Neural cell (in vitro differentiated cells): ENCODE results near the gene APOB. TPM values are rescaled to one million over a fixed set of nuclear protein-coding genes. Genes with fewer than 3 reads are reported as not detected.

Source experiments
- H2AFZ ChIP-seq: fragments of 200-600, 300-800 bp; sonication (generic), shearing (Covaris generic); 2 replicates; pipeline ENCODE4 v1.6.0; 2014; ENCODE audit warnings: low read depth, mild to moderate bottlenecking, antibody characterized with exemption, low read length, moderate library complexity
- H3F3A ChIP-seq: fragments of 200-600 bp; shearing (Covaris generic); 2 replicates; pipeline ENCODE4 v1.6.1; 2016; ENCODE audit warnings: mild to moderate bottlenecking, moderate library complexity, mixed read lengths, antibody characterized with exemption, low read length; ENCODE audit not compliant: insufficient read depth, poor library complexity, severe bottlenecking
- H3K27ac ChIP-seq: fragments of 200-600, 300-800 bp; sonication (generic), shearing (Covaris generic); 2 replicates; pipeline ENCODE4 v1.5.1; 2014; ENCODE audit warnings: mild to moderate bottlenecking, low read length, moderate library complexity
- H3K27me3 ChIP-seq: fragments of 300-800, 200-600 bp; sonication (generic), shearing (Covaris generic); 2 replicates; pipeline ENCODE4 v1.6.0; 2014; ENCODE audit warnings: mild to moderate bottlenecking, low read depth, low read length, moderate library complexity; ENCODE audit not compliant: insufficient read depth
- H3K36me3 ChIP-seq: fragments of 300-800, 200-600 bp; sonication (generic), shearing (Covaris generic); 2 replicates; pipeline ENCODE4 v1.5.1; 2014; ENCODE audit warnings: mild to moderate bottlenecking, antibody characterized with exemption, low read length, moderate library complexity; ENCODE audit not compliant: insufficient read depth
- H3K4me2 ChIP-seq: fragments of 300-800, 200-600 bp; sonication (generic), shearing (Covaris generic); 2 replicates; pipeline ENCODE4 v1.6.0; 2014; ENCODE audit warnings: mild to moderate bottlenecking, low read length
- H3K4me3 ChIP-seq: fragments of 300-800, 200-600 bp; sonication (generic), shearing (Covaris generic); 2 replicates; pipeline ENCODE4 v1.5.1; 2014; ENCODE audit warnings: mild to moderate bottlenecking, low read length, moderate library complexity
- H3K79me2 ChIP-seq: fragments of 200-600 bp; shearing (Covaris generic); replicated peaks from 2 replicates; pipeline ENCODE4 v1.6.0; 2014; ENCODE audit warnings: mild to moderate bottlenecking, low read length, moderate library complexity; ENCODE audit not compliant: insufficient read depth
- H3K9ac ChIP-seq: fragments of 300-800, 200-600 bp; sonication (generic), shearing (Covaris generic); 2 replicates; pipeline ENCODE4 v1.6.1; 2016; ENCODE audit warnings: mild to moderate bottlenecking, low read length, mixed read lengths
- H3K9me2 ChIP-seq: fragments of 200-600 bp; shearing (Covaris generic); 2 replicates; pipeline ENCODE4 v1.6.1; 2016; ENCODE audit warnings: mild to moderate bottlenecking, low read length, mixed read lengths; ENCODE audit not compliant: insufficient read depth
- H3K9me3 ChIP-seq: fragments of 200-600, 300-800 bp; sonication (generic), shearing (Covaris generic); 2 replicates; pipeline ENCODE4 v1.6.1; 2016; ENCODE audit warnings: mild to moderate bottlenecking, mixed run types, low read length, moderate library complexity, mixed read lengths
- H4K20me1 ChIP-seq: fragments of 200-600 bp; shearing (Covaris generic); 2 replicates; pipeline ENCODE4 v1.6.1; 2016; ENCODE audit warnings: mild to moderate bottlenecking, mixed run types; ENCODE audit not compliant: insufficient read depth
- EP300 ChIP-seq: fragments of 450-650 bp; conservative IDR thresholded peaks from 2 replicates; pipeline ENCODE4 v1.6.1; 2014; ENCODE audit warnings: antibody characterized with exemption, mild to moderate bottlenecking, moderate library complexity; ENCODE audit not compliant: poor library complexity, severe bottlenecking
- EZH2 ChIP-seq: fragments of 200-600, 300-800 bp; shearing (Covaris generic), sonication (generic); IDR thresholded peaks from 2 replicates; pipeline ENCODE4 v1.6.1; 2014; ENCODE audit warnings: antibody characterized with exemption, low read length, borderline replicate concordance, mild to moderate bottlenecking; ENCODE audit not compliant: insufficient read depth, poor library complexity, severe bottlenecking
- MXI1 ChIP-seq: fragments of 450-650 bp; conservative IDR thresholded peaks from 2 replicates; pipeline ENCODE4 v1.6.1; 2014; ENCODE audit warnings: antibody characterized with exemption, mild to moderate bottlenecking; ENCODE audit not compliant: poor library complexity, severe bottlenecking
- POLR2AphosphoS5 ChIP-seq: IDR thresholded peaks from 2 replicates; pipeline ENCODE4 v1.6.1; 2012
- RAD21 ChIP-seq: fragments of 450-650 bp; conservative IDR thresholded peaks from 2 replicates; pipeline ENCODE4 v1.6.1; 2014; ENCODE audit warnings: antibody characterized with exemption, mild to moderate bottlenecking, moderate library complexity
- SMC3 ChIP-seq: fragments of 450-650 bp; conservative IDR thresholded peaks from 2 replicates; pipeline ENCODE4 v1.6.1; 2014; ENCODE audit warnings: antibody characterized with exemption, mild to moderate bottlenecking, moderate library complexity; ENCODE audit not compliant: poor library complexity
- TAF1 ChIP-seq: IDR thresholded peaks from 2 replicates; pipeline ENCODE4 v1.6.1; 2012; ENCODE audit warnings: low read depth
- polyA plus RNA-seq: library from polyadenylated mRNA; depleted of rRNA; stranded (reverse); fragments of >200 nt; gene quantifications from 2 replicates; pipeline ENCODE4 v1.2.3, GENCODE V29; 2014
- TF ChIP-seq, protein P1 (sequence below): IDR thresholded peaks from 2 replicates; pipeline ENCODE4 v1.6.1; 2012; ENCODE audit warnings: borderline replicate concordance
- TF ChIP-seq, protein P2 (sequence below): fragments of 450-650 bp; IDR thresholded peaks from 2 replicates; pipeline ENCODE4 v1.5.1; 2014; ENCODE audit warnings: antibody characterized with exemption, mild to moderate bottlenecking, moderate library complexity; ENCODE audit not compliant: poor library complexity, severe bottlenecking

APOB gene
- polyA plus RNA-seq, 1 donor from 2014 or later = not detected

DNA sequence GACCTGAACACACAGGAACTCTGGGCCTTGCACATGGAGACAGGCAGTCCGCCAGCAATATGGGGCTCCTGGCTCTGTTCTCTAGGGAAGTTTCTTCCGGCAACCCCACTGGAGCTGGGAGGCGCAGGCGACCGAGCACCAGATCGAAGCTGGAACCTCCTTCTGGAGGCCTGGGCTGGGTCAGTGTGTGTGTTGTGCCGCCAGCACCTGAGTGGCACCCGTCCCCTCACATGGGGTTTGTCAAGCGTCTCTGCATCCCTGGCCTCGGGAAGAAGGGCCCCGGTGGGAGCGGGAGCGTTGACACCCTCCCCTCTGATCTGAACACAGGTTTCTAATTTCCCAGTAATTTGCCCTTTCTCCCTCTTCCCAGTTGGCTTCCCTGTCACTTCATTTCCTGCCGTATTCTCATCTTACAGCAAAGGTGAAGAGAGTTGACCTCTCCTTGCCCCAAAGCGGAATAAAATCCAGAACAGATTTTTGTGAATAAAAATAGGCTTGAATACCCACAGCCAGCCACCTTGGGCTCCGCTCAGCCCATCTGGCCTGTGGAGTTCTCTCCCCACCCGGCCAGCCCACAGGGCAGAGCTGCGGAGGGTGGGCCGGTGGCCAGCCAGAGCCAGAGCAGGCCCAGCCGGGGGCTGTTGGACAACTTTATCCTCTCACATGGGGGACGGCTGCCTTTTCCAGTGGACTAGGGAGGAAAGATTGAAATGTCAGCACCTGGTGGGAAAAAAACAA lies 85.9 kb downstream of the APOB start:
- no peak for TF ChIP-seq SMC3
- no peak for TF ChIP-seq RAD21
- TF ChIP-seq TAF1 = no peak
- TF ChIP-seq EP300 = no peak
- TF ChIP-seq, protein P1, sequence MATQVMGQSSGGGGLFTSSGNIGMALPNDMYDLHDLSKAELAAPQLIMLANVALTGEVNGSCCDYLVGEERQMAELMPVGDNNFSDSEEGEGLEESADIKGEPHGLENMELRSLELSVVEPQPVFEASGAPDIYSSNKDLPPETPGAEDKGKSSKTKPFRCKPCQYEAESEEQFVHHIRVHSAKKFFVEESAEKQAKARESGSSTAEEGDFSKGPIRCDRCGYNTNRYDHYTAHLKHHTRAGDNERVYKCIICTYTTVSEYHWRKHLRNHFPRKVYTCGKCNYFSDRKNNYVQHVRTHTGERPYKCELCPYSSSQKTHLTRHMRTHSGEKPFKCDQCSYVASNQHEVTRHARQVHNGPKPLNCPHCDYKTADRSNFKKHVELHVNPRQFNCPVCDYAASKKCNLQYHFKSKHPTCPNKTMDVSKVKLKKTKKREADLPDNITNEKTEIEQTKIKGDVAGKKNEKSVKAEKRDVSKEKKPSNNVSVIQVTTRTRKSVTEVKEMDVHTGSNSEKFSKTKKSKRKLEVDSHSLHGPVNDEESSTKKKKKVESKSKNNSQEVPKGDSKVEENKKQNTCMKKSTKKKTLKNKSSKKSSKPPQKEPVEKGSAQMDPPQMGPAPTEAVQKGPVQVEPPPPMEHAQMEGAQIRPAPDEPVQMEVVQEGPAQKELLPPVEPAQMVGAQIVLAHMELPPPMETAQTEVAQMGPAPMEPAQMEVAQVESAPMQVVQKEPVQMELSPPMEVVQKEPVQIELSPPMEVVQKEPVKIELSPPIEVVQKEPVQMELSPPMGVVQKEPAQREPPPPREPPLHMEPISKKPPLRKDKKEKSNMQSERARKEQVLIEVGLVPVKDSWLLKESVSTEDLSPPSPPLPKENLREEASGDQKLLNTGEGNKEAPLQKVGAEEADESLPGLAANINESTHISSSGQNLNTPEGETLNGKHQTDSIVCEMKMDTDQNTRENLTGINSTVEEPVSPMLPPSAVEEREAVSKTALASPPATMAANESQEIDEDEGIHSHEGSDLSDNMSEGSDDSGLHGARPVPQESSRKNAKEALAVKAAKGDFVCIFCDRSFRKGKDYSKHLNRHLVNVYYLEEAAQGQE = no peak
- TF ChIP-seq POLR2AphosphoS5 = no peak
- TF ChIP-seq, protein P2, sequence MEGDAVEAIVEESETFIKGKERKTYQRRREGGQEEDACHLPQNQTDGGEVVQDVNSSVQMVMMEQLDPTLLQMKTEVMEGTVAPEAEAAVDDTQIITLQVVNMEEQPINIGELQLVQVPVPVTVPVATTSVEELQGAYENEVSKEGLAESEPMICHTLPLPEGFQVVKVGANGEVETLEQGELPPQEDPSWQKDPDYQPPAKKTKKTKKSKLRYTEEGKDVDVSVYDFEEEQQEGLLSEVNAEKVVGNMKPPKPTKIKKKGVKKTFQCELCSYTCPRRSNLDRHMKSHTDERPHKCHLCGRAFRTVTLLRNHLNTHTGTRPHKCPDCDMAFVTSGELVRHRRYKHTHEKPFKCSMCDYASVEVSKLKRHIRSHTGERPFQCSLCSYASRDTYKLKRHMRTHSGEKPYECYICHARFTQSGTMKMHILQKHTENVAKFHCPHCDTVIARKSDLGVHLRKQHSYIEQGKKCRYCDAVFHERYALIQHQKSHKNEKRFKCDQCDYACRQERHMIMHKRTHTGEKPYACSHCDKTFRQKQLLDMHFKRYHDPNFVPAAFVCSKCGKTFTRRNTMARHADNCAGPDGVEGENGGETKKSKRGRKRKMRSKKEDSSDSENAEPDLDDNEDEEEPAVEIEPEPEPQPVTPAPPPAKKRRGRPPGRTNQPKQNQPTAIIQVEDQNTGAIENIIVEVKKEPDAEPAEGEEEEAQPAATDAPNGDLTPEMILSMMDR = no peak
- TF ChIP-seq EZH2 = no peak
- no peak for TF ChIP-seq MXI1
- no peaks in the 10 kb centered on the region for H3K36me3 ChIP-seq
- H3K4me3 ChIP-seq = no peak overlapping the region
- H3K9me3 ChIP-seq = no peaks in the 10 kb centered on the region
- H3K9me2 ChIP-seq = no peaks in the 10 kb centered on the region
- no peak overlapping the region for H3K4me2 ChIP-seq
- no peak overlapping the region for H3K9ac ChIP-seq
- no peaks in the 10 kb centered on the region for H3K79me2 ChIP-seq
- H2AFZ ChIP-seq = no peak overlapping the region
- no peak overlapping the region for H3K27ac ChIP-seq
- H3F3A ChIP-seq = no peaks in the 10 kb centered on the region
- H3K27me3 ChIP-seq = no peaks in the 10 kb centered on the region
- H4K20me1 ChIP-seq = no peaks in the 10 kb centered on the region

DNA sequence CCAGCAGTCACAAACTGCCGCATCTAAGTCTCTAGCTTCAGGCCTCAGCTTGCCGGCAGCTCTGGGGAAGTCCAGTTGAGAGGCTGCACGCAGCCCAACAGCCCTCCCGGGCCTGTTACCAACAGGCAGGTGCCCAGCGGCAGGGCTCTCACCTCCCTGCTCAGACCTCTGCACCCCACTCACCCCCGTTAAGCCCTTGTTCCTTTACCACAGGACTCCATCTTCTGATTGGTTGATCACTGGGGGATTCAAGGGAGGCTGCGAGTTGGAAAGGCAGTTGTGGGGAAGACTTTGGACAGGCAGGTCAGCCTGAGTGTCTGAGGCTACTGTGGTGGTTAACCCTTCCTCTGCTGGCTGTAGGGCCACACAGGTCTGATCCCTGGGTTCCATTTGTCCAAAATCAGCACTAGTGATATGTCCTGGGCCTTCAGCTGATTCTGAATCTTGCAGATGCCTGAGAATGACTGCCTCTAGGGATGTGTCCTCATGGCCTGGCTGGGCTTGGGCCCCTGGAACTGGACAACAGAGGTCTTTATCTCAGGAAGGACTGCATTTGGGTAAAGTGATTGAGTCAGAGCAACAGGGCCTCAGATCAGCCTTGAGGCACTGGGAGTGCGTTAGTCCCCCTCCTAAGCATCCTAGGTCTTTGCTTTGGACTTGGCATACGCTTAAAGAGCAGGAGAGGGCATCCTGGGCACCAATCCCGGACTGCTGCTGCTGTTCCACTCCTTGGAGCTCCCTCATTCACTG lies 88.4 kb downstream of the APOB start:
- no peak overlapping the region for H3K4me3 ChIP-seq
- H3K27ac ChIP-seq = no peak overlapping the region
- no peak overlapping the region for H3K9ac ChIP-seq
- no peaks in the 10 kb centered on the region for H3K27me3 ChIP-seq
- H2AFZ ChIP-seq = no peak overlapping the region
- H3K79me2 ChIP-seq = no peaks in the 10 kb centered on the region
- H3F3A ChIP-seq = no peaks in the 10 kb centered on the region
- H3K36me3 ChIP-seq = no peaks in the 10 kb centered on the region
- no peaks in the 10 kb centered on the region for H3K9me3 ChIP-seq
- H4K20me1 ChIP-seq = no peaks in the 10 kb centered on the region
- H3K4me2 ChIP-seq = no peak overlapping the region
- TF ChIP-seq SMC3 (no peak), TAF1 (no peak), RAD21 (no peak), MXI1 (no peak), EZH2 (no peak), EP300 (no peak), POLR2AphosphoS5 (no peak)
- TF ChIP-seq, protein P2 = no peak
- TF ChIP-seq, protein P1 = no peak
- no peaks in the 10 kb centered on the region for H3K9me2 ChIP-seq
